ENCODE data around the gene CST1.
"Not testable (repeated sequence)": the region's sequence is repeated elsewhere in the genome, so short reads cannot be mapped to it uniquely, and the experiment has no call there.

GRCh38 chr20:23748975-23749374, 1.8 kb downstream of the CST1 start:
- not testable (repeated sequence) for TF ChIP-seq CTCF (conservative IDR thresholded peaks at IDR 0.05 in 1 of 2, IDR thresholded peaks at IDR 0.05 in 1 of 2; ENCODE audit: low read depth in 1 of 2, low read length in 2 of 2); EZH2 (IDR thresholded peaks at IDR 0.05; ENCODE audit: low read length, missing control alignments)

All from fibroblast of lung (primary cell).